ENCODE data around the gene ZNF326. TPM values are rescaled to one million over a fixed set of nuclear protein-coding genes. Genes with fewer than 3 reads are reported as not detected.

ZNF326 gene
- 17.4 TPM for total RNA-seq
- long read RNA-seq, partial matches to known transcripts: 2 of 4 reads
- long read RNA-seq, other reads (novel, unspliced or antisense): 1 of 4 reads

DNA sequence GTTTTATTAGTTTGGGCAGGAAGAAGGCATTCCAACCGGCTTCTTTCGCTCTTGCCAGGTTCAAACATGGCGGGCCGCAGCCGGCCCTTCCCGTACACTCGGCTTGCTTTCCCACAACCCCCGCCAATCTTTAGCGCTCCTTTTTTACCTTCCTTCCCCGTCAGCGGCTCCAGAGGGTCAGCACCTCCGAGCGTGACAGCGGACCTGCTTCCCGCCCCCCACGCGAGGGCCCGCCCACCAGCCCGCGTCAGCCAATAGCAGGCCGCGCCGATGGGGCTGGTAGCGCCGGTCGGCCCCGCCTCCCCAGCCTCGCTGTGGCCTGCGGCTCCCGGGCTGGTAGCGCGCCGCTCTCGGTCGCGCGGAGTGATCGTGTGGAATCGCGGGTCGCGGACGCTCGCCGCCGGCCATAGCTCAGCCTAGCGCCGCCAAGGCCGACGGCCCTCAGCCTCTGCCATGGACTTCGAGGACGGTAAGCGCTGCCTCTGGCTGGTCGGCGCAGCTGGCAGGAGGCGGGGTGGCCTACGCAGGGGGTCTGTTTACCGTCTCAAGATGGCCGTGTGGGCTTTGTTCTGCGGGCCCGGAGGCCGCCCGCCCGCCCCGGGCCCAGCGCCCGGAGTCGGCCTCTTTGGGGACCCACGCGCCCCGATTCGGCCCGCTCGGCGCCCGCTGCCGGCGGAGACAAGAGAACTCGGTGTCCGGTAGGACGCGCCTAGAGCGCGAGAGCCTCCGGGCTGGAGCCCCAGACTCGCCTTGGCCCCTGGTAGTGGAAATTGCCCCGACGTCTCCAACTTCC lies at the start of gene ZNF326:
TSS of gene ZNF326 (plus strand) at position 306 of the 793 bp plus-strand sequence. CDS start at position 454, 148 bp downstream.
- ATAC-seq (peak; percentile 99), DNase-seq (ENCODE audit: missing footprints) (peak; percentile 98)
- intact Hi-C loops (cut with DNase I): loop anchor here (10.0 kb wide), 1 partner anchor 360 kb away; the partner anchor contains the start of gene LRRC8C

GRCh38 chr1:89945852-89946476 lies 48.9 kb upstream of the ZNF326 start:
- intact Hi-C loops (cut with DNase I): no loop called here
- DNase-seq (ENCODE audit: missing footprints): no peak
- no peak for ATAC-seq

DNA sequence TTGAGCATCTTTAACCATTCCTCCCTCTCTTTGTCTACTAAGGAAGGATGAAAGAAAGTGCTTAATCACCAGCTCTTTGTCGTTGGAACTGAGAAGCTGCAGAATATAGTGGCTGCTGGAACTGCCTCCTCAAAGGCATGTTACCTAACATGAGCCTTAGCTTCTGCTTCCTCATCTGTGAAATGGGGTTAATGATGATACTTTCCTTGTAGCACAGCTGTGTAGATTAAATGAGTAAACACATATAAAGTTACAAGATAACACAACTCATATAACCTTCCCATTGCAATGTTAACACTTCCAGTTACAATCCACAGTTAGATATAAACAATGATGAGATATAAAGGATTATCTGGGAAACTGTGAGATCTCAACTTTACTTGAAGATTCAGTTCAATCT lies 48.4 kb upstream of the ZNF326 start:
- DNase-seq (ENCODE audit: missing footprints) (no peak), ATAC-seq (no peak)
- intact Hi-C loops (cut with DNase I): no loop called here

DNA sequence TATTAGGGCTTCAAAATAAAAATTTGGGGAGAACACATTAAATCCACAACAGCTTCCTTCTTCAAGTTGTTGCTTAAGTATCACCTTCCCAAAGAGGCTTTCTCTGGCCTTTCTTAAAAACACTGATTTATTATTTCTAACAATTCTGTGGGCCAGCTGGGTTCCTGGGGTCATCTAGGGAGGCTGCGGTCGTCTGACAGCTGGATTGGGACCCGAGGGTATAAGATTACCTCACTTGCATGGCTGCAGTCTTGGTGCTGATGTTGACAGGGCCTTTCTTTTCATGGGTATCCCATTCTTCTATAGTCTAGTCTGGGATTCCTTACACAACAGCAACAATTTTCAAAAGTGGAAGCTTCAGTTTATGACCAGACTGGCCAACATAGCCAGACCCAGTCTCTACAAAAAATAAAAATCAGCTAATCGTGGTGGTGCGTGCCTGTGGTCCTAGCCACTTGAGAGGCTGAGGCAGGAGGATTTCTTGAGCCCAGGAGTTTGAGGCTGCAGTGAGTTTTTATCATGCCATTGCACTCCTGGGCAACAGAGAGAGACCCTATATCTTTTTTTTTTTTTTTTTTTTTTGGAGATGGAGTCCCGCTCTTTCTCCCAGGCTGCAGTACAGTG lies 46.1 kb upstream of the ZNF326 start:
- DNase-seq (ENCODE audit: missing footprints): no peak
- no peak for ATAC-seq
- intact Hi-C loops (cut with DNase I): no loop called here

DNA sequence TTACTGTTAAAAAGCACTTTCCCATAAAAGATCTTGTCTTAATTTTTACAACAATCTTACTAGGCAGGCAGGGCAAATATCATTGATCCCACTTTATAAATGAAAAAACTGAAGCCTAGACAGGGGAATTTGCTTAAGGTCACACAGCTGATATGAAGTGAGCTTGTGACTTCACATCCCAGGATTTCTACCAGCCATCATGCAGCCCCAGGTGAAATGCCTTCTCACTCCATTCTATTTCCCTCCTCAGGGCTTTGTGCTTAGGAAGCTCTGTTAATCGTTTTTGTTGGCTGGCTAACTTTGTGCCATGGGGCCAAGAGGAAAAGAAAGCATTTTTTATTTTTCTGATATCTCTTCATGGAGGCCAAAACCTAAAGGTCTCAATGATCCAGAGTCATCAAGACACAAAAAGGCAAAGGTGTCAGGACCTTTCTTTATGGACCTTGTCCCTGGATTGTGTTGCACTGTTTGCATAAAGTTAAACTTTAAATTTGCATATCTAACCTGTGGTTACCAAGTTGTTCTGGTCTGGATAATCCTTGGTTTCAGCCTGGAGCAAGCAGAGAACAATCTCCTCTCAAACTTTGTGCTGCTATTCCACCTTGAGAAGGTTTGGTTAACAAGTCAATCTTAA lies 44.8 kb upstream of the ZNF326 start:
- intact Hi-C loops (cut with DNase I): no loop called here
- DNase-seq (ENCODE audit: missing footprints) (no peak), ATAC-seq (no peak)

DNA sequence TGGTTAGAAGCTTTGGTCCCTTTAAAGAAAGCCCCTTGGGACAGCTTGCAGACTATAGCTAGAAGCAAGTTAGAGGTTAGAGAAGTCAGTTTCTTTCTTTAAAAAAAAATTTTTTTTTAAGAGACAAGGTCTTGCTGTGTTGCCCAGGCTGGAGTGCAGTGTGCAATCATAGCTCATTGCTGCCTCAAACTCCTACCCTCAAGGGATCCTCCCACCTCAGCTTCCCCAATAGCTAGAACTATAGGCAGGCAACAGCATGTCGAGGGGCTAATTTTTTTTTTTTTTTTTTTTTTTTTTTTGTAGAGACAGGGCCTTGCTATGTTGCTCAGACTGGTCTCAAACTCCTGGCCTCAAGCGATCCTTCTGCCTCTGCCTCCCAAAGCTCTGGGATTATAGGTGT lies 44.2 kb upstream of the ZNF326 start:
- ATAC-seq (no peak), DNase-seq (ENCODE audit: missing footprints) (no peak)
- intact Hi-C loops (cut with DNase I): no loop called here

DNA sequence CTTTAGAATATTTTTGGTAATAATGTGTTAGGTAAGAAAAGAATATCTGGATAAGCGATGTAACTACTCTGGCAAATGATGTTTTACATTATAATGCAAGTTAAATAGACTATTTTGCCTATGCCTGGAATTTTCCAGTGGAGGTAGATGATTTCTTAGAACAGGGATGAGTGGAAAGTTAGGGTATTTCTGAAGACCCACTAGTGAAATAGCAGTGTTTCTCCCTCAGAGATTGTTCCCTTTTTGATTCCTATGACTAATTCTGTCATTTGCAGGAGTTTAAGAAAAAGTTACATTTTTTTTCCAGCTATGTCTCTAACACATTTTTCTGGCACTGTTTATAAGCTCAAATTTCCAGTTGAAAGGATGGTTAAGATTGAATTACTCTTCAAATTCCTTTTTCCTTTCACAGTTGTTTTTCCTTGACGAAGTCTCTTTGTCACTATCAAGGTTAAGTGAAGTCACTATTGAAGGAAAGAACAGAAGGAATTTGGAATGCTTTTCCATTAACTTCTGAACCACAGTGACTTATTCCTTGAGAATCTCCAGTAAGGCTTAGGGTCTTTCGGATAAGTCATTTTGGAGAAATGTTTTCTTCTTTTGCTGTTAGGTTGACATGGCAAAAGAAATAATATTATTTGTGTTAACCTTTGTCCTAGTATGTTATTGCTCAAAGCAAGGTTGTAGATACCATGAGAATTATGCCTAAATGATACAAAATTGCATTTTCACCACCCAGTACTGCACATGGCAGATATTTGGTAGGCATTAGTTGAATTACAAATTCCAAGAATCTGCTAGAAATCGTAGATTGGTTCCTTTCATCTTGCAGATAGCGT lies 42.9 kb upstream of the ZNF326 start:
- DNase-seq (ENCODE audit: missing footprints) (no peak), ATAC-seq (no peak)
- intact Hi-C loops (cut with DNase I): no loop called here

DNA sequence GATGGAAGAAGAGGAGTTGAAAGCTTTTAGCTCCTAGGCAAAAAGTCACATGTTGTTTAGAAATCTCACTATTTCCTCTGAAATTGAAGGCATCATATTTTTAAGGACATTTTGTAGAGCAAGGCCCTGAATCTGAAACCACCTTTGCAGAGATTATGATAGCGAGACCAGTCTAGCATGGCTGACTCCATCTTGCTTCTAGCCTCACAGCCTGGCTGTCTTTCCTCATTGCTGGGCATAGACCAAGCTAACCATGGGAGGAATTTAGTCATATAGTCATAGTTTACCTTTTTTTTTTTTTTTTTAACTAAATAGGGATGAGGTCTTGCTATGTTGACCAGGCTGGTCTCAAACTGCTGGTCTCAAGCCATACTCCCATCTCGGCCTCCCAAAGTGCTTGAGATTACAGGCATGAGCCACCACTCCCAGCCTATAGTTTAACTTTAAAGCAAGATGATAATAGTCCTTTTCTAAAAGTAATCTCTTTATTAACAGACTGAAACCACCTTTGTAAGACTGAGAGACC lies 42.2 kb upstream of the ZNF326 start:
- intact Hi-C loops (cut with DNase I): no loop called here
- ATAC-seq (no peak), DNase-seq (ENCODE audit: missing footprints) (no peak)

DNA sequence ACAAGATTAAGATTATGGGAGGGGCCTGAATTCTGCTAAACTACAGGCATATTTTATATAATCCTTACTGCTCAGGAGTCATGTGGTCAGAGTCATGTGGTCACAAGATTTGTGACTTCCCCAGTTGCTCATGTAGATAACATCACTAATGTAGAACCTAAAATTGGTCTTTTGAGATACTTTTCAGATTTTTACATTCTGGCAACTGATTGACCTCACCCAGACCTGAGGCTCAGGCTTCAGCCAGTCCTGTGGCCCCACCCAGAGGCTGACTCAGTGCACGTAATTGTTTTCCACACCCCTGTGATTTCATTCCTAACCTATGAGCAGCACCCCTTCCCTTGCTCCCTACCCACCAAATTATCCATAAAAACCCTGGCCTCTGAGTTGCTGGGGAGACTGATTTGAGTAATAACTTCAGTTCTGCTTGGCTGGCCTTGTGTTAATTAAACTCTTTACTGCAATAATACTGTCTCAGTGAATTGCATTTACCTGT lies 41.7 kb upstream of the ZNF326 start:
- ATAC-seq: no peak
- no peak for DNase-seq (ENCODE audit: missing footprints)
- intact Hi-C loops (cut with DNase I): no loop called here

- ATAC-seq (no peak), DNase-seq (ENCODE audit: missing footprints) (no peak)
- intact Hi-C loops (cut with DNase I): no loop called here
Observed at GRCh38 chr1:89953929-89954328, 41.0 kb upstream of the ZNF326 start.

- no peak for ATAC-seq
- intact Hi-C loops (cut with DNase I): no loop called here
- DNase-seq (ENCODE audit: missing footprints): no peak
Observed at GRCh38 chr1:89954401-89954800, 40.5 kb upstream of the ZNF326 start.

DNA sequence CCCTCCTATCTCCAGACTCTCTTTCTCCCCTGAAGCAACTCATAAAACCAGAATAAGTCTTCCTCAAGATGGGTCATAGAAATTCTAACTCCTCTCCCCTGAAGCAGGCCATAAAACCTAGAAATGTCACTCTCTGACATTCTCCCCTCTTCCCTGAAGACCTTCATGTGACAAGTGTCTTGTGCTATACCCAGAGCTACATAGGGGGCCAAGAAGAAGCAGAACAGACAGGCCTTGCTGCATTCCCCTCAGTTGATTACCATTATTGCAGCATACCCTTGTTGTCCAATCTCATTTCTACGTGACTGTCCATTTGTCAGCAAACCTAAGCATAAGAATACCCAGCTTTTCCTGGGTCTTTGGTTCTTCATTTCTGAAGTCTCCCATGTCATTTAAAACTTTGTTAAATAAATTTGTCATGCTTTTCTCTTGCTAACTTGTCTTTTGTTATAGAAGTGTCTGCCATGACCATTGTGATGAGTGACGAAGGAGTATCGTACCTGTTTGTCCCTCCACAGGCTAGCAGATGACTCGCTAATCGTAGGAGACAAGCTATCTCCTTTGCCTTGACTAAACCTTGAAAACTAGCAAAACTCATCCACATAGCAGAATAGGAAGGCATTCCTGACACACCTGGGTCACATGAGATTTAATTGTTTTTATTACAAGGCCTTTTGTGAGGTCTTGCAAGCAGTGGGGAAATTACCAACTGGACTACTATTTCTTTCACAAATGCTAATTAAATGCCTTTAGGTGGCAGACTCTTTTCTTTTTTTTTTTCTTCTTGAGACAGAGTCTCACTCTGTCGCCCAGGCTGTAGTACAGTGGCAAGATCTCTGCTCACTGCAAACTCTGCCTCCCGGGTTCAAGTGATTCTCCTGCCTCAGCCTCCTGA lies 39.4 kb upstream of the ZNF326 start:
- no peak for ATAC-seq
- intact Hi-C loops (cut with DNase I): no loop called here
- DNase-seq (ENCODE audit: missing footprints): no peak

GRCh38 chr1:89957107-89957506 lies 37.8 kb upstream of the ZNF326 start:
- DNase-seq (ENCODE audit: missing footprints): no peak
- intact Hi-C loops (cut with DNase I): no loop called here
- ATAC-seq: no peak

DNA sequence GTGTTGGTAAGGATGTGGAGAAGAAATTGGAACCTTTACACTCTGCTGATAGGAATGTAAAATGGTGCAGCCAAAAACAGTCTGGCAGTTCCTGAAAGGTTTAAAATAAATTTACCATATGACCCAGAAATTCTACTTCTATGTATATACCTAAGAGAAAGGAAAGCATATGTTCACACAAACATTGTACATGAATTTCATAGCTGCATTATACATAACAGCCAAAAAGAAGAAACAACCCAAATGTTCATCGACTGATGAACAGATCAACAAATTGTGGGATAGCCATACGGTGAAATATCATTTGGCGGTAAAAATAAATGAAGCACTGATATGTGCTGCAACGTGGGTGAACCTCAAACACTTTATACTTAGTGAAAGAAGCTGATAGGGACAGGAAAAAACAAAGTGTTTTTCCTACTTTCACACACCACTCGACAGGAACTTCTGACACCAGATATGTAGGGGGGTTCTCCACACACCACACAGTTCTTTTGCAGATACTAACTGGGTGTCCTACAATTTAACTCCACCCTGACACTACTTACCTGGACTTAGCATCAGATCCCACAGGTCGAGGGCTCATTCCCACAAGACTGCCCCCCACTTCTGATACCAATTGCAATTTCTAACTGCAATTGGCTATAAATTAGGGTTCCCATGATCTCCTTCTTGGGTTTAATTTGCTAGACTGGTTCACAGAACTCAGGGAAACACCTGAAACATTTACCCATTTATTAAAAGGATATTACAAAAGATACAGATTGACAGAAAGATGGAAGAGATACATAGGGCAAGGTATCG lies 35.9 kb upstream of the ZNF326 start:
- ATAC-seq (no peak), DNase-seq (ENCODE audit: missing footprints) (no peak)
- intact Hi-C loops (cut with DNase I): no loop called here

DNA sequence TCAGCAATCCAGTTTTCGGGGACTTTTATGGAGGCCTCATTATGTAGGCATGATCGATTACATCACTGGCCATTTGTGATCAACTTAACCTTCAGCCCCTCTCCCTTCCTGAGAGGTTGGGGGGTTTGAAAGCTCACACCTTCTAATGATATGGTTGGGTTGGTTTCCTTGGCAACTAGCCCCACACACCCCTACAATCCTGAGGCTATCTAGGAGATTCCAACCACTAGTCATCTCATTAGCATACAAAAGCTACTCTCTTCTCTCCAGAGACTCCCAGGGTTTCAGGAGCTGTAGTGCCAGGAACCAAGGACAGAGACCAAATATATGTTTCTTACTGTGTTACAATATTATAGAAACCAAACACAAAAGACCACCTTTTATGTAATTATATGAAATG lies 35.2 kb upstream of the ZNF326 start:
- DNase-seq (ENCODE audit: missing footprints) (no peak), ATAC-seq (no peak)
- intact Hi-C loops (cut with DNase I): no loop called here

DNA sequence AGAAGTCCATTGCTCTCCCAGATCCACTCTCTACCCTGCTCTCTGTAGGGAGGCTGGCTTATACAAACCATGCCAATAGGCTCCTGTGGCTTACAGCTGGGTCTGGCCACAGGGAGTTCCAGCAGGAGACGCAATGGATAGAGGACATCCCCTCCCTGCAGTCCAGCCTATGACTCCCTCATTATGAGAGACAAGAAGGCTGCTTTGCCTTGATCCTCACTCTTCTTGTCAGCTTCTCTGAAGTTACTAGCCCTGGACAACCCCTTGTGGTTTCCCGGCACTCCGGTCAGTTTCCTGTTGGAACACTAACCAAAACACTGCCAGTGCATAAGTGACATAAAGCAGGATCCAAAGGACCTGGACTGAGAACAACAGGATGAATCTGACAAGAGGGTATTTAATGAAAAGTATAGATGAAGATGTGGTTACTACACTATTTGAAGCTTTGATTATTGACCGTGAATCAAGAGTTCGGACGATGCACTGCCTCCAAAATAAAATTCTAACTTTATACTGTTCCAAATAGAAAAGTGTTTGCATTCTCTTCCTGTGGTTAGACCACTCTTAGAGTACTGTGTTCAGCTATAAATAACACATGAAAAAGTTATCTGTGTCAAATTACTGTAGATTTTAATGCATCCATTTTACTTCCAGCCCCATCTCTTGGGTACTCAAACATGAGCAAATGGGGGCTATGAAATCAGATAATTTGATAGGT lies 32.7 kb upstream of the ZNF326 start:
- no peak for DNase-seq (ENCODE audit: missing footprints)
- no peak for ATAC-seq
- intact Hi-C loops (cut with DNase I): no loop called here

All from Right ventricle myocardium inferior (tissue), 1 donor.